Measurements from ENCODE around the gene LRRC61. TPM values are rescaled to one million over a fixed set of nuclear protein-coding genes. Genes with fewer than 3 reads are reported as not detected.
"Not testable (repeated sequence)": the region's sequence is repeated elsewhere in the genome, so short reads cannot be mapped to it uniquely, and the experiment has no call there.

The LRRC61 gene
- total RNA-seq, 2 donors from 2014 or later: 0.77 to 27.0 TPM

DNA sequence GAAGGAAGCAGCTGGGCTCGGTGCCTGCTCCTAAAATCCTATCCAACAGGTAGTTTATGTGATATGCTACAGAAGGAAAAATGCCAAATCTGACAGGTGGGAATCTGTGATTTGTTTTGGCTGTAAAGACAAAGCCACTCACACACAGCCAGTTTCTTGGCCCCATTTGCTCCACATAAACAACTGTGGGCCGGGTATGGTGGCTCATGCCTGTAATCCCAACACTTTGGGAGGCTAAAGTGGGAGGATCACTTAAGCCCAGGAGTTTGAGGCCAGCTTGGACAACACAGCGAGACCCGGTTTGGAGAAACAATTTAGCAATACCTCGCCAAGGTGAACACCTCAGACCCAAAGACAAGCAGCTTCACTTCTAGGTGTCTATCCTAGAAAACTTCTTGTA lies 16.8 kb upstream of the LRRC61 start:
- H3K4me1 Mint-ChIP-seq; H3K9me3 ChIP-seq (ENCODE audit: control insufficient read depth, low read length); H3K36me3 Mint-ChIP-seq (ENCODE audit: low read depth); H3K27ac ChIP-seq (ENCODE audit: low read depth, low read length); H3K27me3 ChIP-seq (ENCODE audit: control insufficient read depth, insufficient read depth, low read length, poor library complexity, severe bottlenecking); H3K4me3 Mint-ChIP-seq; H3K27ac Mint-ChIP-seq; DNase-seq; H3K4me1 ChIP-seq (ENCODE audit: control insufficient read depth, insufficient read depth, low read length); H3K4me3 ChIP-seq (ENCODE audit: low read length); H3K36me3 ChIP-seq (ENCODE audit: control insufficient read depth, insufficient read depth, low read length); H3K9ac ChIP-seq (ENCODE audit: extremely low read depth, low read length, poor library complexity, severe bottlenecking): not testable (repeated sequence)
- peaks cover 15% of the 10 kb centered on the region for H3K27me3 Mint-ChIP-seq (ENCODE audit: insufficient read depth)
- 92 to 98% methylated on average over 4 of the region's 5 CpGs for WGBS, 2 experiments (ENCODE audit: insufficient coverage in 1 of 2, insufficient read length in 1 of 2)
- peaks cover 19% of the 10 kb centered on the region for H3K9me3 Mint-ChIP-seq

DNA sequence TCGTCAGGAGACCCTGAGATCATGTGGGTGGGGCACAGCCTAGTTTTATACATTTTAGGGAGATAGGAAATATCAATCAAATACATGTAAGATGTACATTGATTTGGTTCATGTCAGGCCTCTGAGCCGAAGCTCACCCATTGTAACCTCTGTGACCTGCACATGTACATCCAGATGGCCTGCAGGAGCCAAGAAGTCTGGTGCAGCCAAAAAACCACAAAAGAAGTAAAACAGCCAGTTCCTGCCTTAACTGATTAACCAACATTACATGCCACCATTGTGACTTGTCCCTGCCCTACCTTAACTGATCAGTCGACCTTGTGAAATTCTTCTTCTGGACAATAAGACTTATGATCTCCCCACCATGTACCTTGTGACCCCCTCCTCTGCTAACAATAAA lies 16.0 kb upstream of the LRRC61 start:
- H3K36me3 ChIP-seq (ENCODE audit: control insufficient read depth, insufficient read depth, low read length): no peaks in the 10 kb centered on the region
- Mint-ChIP-seq H3K27ac (no peak overlapping the region), H3K4me1 (no peaks in the 10 kb centered on the region), H3K27me3 (ENCODE audit: insufficient read depth) (peaks cover 15% of the 10 kb centered on the region), H3K36me3 (ENCODE audit: low read depth) (peaks cover 1% of the 10 kb centered on the region), H3K4me3 (no peak overlapping the region), H3K9me3 (peaks cover 19% of the 10 kb centered on the region)
- DNase-seq: no peak
- WGBS, 2 experiments (ENCODE audit: insufficient coverage in 1 of 2, insufficient read length in 1 of 2): 89 to 95% methylated on average over 2 to 3 of the region's 3 CpGs
- no peak overlapping the region for H3K9ac ChIP-seq (ENCODE audit: extremely low read depth, low read length, poor library complexity, severe bottlenecking)
- H3K4me3 ChIP-seq (ENCODE audit: low read length): no peak overlapping the region
- H3K4me1 ChIP-seq (ENCODE audit: control insufficient read depth, insufficient read depth, low read length): no peaks in the 10 kb centered on the region
- no peaks in the 10 kb centered on the region for H3K9me3 ChIP-seq (ENCODE audit: control insufficient read depth, low read length)
- H3K27me3 ChIP-seq (ENCODE audit: control insufficient read depth, insufficient read depth, low read length, poor library complexity, severe bottlenecking): no peaks in the 10 kb centered on the region
- TF ChIP-seq, protein P1, sequence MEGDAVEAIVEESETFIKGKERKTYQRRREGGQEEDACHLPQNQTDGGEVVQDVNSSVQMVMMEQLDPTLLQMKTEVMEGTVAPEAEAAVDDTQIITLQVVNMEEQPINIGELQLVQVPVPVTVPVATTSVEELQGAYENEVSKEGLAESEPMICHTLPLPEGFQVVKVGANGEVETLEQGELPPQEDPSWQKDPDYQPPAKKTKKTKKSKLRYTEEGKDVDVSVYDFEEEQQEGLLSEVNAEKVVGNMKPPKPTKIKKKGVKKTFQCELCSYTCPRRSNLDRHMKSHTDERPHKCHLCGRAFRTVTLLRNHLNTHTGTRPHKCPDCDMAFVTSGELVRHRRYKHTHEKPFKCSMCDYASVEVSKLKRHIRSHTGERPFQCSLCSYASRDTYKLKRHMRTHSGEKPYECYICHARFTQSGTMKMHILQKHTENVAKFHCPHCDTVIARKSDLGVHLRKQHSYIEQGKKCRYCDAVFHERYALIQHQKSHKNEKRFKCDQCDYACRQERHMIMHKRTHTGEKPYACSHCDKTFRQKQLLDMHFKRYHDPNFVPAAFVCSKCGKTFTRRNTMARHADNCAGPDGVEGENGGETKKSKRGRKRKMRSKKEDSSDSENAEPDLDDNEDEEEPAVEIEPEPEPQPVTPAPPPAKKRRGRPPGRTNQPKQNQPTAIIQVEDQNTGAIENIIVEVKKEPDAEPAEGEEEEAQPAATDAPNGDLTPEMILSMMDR (conservative IDR thresholded peaks at IDR 0.05): no peak
- no peak overlapping the region for H3K27ac ChIP-seq (ENCODE audit: low read depth, low read length)

DNA sequence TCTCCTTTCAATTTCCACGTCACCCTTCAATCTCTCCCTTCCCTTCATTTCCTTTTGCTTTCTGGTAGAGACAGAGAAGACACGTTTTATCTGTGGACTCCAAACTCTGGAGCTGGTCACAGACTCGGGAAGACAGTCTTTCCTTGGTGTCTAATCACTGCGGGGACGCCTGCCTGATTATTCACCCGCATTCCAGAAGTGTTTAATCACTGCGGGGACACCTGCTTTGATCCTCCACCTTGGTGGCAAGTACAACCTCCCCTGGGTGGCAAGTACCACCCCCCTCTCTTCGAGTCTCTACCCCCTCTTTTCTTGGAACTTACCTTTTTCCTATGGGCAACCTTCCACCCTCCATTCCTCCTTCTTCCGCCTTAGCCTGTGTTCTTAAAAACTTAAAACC lies 15.3 kb upstream of the LRRC61 start:
- H3K9me3 ChIP-seq (ENCODE audit: control insufficient read depth, low read length): no peaks in the 10 kb centered on the region
- no peak overlapping the region for H3K4me3 ChIP-seq (ENCODE audit: low read length)
- Mint-ChIP-seq H3K9me3 (peaks cover 19% of the 10 kb centered on the region), H3K36me3 (ENCODE audit: low read depth) (peaks cover 1% of the 10 kb centered on the region), H3K27me3 (ENCODE audit: insufficient read depth) (peaks cover 15% of the 10 kb centered on the region), H3K27ac (no peak overlapping the region), H3K4me1 (peaks cover 2% of the 10 kb centered on the region), H3K4me3 (no peak overlapping the region)
- 78 to 82% methylated on average over 6 to 9 of the region's 9 CpGs for WGBS, 2 experiments (ENCODE audit: insufficient coverage in 1 of 2, insufficient read length in 1 of 2)
- no peak overlapping the region for H3K27ac ChIP-seq (ENCODE audit: low read depth, low read length)
- no peak for DNase-seq
- H3K9ac ChIP-seq (ENCODE audit: extremely low read depth, low read length, poor library complexity, severe bottlenecking): no peak overlapping the region
- H3K27me3 ChIP-seq (ENCODE audit: control insufficient read depth, insufficient read depth, low read length, poor library complexity, severe bottlenecking): no peaks in the 10 kb centered on the region
- TF ChIP-seq, protein P1 (conservative IDR thresholded peaks at IDR 0.05): no peak
- no peaks in the 10 kb centered on the region for H3K4me1 ChIP-seq (ENCODE audit: control insufficient read depth, insufficient read depth, low read length)
- H3K36me3 ChIP-seq (ENCODE audit: control insufficient read depth, insufficient read depth, low read length): no peaks in the 10 kb centered on the region

DNA sequence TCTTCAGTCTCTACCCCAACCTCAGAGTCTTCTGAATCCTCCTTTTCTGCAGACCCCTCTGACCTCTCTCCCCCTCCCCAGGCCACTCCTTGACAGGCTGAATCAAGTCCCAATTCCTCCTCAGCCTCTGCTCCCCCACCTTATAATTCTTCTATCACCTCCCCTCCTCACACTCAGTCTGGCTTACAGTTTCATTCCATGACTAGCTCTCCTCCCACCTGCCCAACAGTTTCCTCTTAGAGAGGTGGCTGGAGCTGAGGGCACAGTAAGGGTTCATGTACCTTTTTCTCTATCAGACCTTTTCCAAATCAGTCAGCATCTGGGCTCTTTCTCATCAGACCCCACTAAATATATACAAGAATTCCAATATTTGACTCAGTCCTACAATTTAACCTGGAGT lies 14.6 kb upstream of the LRRC61 start:
- peaks cover 19% of the 10 kb centered on the region for H3K9me3 Mint-ChIP-seq
- peaks cover 1% of the 10 kb centered on the region for H3K36me3 Mint-ChIP-seq (ENCODE audit: low read depth)
- Histone ChIP-seq H3K4me1 (ENCODE audit: control insufficient read depth, insufficient read depth, low read length) (no peaks in the 10 kb centered on the region), H3K36me3 (ENCODE audit: control insufficient read depth, insufficient read depth, low read length) (no peaks in the 10 kb centered on the region), H3K9me3 (ENCODE audit: control insufficient read depth, low read length) (no peaks in the 10 kb centered on the region), H3K27me3 (ENCODE audit: control insufficient read depth, insufficient read depth, low read length, poor library complexity, severe bottlenecking) (no peaks in the 10 kb centered on the region), H3K4me3 (ENCODE audit: low read length) (no peak overlapping the region), H3K27ac (ENCODE audit: low read depth, low read length) (no peak overlapping the region), H3K9ac (ENCODE audit: extremely low read depth, low read length, poor library complexity, severe bottlenecking) (no peak overlapping the region)
- H3K27me3 Mint-ChIP-seq (ENCODE audit: insufficient read depth): peaks cover 15% of the 10 kb centered on the region
- no peak overlapping the region for H3K27ac Mint-ChIP-seq
- H3K4me3 Mint-ChIP-seq: no peak overlapping the region
- DNase-seq: no peak
- peaks cover 9% of the 10 kb centered on the region for H3K4me1 Mint-ChIP-seq
- TF ChIP-seq, protein P1 (conservative IDR thresholded peaks at IDR 0.05): no peak

Data from endodermal cell (in vitro differentiated cells).